OCI-LY1 (cell line): ENCODE results near the gene PLCE1.

ENCODE experiments used
- CTCF ChIP-seq: fragments of 200-600 bp; sonication (generic), shearing (Covaris generic); IDR thresholded peaks from 2 replicates; pipeline ENCODE4 v1.5.1; 2017; ENCODE audit warnings: mild to moderate bottlenecking, antibody characterized with exemption, low read length, moderate library complexity, mixed read lengths
- EZH2 ChIP-seq: fragments of 200-600 bp; sonication (generic), shearing (Covaris generic); IDR thresholded peaks from 2 replicates; pipeline ENCODE4 v1.8.0; 2017; ENCODE audit warnings: borderline replicate concordance, mixed run types, mild to moderate bottlenecking, antibody characterized with exemption, low read length, moderate library complexity, mixed read lengths

GRCh38 chr10:94042834-94043175 is 49.1 kb downstream of the PLCE1 start:
- TF ChIP-seq CTCF: no peak
- TF ChIP-seq EZH2: no peak
